Activated naive CD8-positive, alpha-beta T cell treated with anti-CD3 and anti-CD28 coated beads, Interleukin-2, amount 50 U/mL, for 16 hours (primary cell): Measurements from ENCODE around the gene BUB1B.
A peak's percentile ranks its signal among the peaks of the same experiment; 100 is the strongest.
"Not testable (repeated sequence)": the region's sequence is repeated elsewhere in the genome, so short reads cannot be mapped to it uniquely, and the experiment has no call there.

Experiments used
- DNase-seq: peaks from one replicate; pipeline ENCODE4 v3.0.0-alpha.2; 2020; ENCODE audit warnings: low read depth, low spot score

The BUB1B gene, protein sequence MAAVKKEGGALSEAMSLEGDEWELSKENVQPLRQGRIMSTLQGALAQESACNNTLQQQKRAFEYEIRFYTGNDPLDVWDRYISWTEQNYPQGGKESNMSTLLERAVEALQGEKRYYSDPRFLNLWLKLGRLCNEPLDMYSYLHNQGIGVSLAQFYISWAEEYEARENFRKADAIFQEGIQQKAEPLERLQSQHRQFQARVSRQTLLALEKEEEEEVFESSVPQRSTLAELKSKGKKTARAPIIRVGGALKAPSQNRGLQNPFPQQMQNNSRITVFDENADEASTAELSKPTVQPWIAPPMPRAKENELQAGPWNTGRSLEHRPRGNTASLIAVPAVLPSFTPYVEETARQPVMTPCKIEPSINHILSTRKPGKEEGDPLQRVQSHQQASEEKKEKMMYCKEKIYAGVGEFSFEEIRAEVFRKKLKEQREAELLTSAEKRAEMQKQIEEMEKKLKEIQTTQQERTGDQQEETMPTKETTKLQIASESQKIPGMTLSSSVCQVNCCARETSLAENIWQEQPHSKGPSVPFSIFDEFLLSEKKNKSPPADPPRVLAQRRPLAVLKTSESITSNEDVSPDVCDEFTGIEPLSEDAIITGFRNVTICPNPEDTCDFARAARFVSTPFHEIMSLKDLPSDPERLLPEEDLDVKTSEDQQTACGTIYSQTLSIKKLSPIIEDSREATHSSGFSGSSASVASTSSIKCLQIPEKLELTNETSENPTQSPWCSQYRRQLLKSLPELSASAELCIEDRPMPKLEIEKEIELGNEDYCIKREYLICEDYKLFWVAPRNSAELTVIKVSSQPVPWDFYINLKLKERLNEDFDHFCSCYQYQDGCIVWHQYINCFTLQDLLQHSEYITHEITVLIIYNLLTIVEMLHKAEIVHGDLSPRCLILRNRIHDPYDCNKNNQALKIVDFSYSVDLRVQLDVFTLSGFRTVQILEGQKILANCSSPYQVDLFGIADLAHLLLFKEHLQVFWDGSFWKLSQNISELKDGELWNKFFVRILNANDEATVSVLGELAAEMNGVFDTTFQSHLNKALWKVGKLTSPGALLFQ

DNA sequence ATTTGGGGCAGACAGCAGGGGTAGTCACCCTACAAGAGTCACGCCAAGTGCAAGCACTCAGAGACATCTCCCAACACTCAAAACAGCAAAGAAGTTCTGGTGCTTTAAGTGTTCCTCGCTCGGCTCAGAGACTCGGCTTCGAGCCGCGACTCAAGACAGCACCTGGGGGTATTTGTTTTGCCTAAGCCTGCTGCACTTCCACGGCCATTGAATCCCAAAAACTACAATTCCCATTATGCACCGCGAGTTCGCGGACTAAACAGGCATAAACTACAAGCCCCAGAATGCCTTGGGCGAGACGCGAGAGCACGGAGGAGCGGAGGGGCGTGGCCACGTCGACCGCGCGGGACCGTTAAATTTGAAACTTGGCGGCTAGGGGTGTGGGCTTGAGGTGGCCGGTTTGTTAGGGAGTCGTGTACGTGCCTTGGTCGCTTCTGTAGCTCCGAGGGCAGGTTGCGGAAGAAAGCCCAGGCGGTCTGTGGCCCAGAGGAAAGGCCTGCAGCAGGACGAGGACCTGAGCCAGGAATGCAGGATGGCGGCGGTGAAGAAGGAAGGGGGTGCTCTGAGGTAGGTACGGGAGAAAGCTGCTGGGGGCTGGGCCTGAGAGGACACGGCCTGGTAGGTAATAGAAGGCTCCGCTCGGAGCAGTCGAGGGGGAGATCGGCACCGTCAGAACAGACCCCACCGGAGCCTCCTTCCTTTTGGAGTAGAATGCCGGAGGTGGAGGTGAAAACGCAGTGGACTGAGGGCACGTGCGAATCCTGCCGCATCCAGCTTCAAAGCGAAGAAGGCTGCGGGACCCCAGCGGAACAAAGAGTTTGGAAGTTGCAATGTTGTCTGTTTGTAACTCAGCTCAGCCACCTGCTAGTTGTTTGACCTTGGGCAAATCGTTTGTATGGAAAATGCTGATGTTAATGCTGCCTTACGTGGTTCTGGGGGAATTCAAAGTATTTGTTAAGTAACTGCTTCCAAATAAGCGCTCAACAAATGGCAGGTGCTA, at the start of gene BUB1B:
Gene BUB1B (plus strand): TSS at position 381 of the 1,000 bp plus-strand sequence. CDS start 152 bp downstream, at position 533.
- peak; percentile 82 for DNase-seq

DNA sequence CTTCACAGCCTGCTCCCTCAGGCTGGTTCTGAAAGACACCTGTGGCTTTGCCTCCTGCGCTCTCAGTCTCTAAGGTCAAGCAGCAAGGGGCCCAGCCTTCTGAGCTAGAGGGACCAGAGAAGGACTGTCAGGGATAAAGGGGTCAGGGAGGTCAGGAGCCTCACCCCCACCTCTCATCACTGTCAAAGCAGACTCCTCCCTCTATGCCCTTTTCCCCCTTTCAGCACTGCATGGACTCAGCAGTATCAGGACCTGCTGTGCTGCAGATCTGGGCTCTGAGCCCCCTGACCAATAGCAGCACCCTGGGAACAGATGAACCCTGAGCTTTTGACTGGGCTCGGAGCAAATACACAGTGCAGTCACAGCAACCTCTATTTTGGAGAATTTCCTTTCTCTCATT, 49.0 kb upstream of the BUB1B start:
- DNase-seq: no peak

DNA sequence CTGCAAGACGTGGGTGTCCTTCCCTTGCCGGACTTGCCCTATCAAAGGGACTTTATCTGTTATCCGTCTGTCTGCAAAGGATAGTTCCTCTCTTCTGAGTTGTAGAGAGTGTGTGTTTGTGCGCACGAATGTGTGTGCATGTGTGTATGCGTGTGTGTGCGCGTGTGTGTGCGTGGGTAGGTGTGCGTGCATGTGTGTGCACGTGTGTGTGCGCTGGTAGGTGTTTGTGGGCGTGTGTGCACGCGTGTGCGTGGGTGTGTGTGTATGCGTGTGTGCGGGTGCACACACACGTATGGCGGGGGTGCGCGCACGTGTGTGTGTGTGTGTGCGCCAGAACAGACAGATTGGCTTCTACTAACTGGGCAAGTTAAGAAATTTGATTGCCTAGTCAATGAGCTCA, 48.1 kb upstream of the BUB1B start:
- DNase-seq: no peak

DNA sequence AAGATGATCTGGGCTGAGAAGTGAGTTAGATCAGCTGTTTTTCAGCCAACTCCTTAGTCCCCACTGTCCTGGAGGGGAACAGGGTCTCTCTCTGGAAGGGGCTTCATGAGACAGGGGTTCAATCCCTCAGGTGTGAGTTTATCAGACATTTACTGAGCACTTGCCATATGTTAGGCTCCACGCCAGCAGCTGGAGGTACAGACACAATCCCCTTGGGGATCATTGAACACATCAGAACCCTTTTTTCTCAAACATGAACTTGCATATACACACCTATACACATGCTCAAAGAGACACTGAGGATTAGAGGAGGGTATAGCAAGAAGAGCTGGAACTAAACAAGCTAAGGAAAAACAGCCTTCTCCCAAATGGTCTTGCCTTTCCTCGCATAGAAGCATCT, 46.7 kb upstream of the BUB1B start:
- no peak for DNase-seq

DNA sequence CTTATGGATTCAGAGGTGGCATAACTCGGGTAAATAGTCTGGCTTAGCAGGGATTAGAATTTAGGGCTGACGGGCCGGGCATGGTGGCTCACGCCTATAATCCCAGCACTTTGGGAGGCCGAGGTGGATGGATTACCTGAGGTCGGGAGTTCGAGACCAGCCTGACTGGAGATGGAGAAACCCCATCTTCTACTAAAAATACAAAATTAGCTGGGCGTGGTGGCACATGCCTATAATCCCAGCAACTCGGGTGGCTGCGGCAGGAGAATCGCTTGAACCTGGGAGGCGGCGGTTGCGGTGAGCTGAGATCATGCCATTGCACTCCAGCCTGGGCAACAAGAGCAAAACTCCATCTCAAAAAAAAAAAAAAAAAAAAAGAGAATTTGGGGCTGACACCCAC, 45.8 kb upstream of the BUB1B start:
- not testable (repeated sequence) for DNase-seq

DNA sequence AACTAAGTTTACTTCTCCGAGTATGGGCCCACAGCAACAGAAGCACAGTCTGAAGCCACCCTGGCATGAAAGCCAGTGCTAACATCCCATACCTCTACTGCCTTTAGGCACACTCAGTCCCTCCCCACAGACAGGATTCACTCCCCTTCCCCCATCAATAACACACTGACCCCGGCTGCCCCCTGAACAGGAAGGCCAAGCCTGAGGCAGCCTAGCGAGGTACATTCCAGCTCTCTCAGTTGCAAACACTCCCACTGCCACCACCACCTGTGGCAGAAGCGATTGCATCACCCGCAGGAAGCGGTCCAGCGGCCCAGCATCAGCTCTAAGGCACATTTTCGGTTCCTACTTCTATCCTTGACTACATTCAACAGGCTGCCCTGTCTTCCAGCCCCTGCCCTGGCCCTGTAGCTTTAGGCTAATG, 45.2 kb upstream of the BUB1B start:
- DNase-seq: no peak

DNA sequence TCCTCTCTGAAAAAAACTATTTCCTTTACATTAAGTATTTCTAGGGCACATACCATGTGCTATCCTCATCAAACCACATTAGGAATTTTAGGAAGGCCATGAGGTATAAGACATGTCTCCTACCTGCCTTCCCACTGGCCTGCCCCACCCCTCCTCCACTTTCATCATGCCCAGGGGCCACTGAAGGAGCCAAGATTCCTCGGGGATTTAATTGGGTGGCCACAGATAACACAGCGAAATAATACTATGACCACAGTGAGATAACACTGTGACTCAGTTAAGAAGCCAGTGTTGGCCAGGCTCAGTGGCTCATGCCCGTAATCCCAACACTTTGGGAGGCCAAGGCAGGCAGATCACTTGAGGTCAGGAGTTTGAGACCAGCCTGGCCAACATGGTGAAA, 42.4 kb upstream of the BUB1B start:
- DNase-seq: no peak

DNA sequence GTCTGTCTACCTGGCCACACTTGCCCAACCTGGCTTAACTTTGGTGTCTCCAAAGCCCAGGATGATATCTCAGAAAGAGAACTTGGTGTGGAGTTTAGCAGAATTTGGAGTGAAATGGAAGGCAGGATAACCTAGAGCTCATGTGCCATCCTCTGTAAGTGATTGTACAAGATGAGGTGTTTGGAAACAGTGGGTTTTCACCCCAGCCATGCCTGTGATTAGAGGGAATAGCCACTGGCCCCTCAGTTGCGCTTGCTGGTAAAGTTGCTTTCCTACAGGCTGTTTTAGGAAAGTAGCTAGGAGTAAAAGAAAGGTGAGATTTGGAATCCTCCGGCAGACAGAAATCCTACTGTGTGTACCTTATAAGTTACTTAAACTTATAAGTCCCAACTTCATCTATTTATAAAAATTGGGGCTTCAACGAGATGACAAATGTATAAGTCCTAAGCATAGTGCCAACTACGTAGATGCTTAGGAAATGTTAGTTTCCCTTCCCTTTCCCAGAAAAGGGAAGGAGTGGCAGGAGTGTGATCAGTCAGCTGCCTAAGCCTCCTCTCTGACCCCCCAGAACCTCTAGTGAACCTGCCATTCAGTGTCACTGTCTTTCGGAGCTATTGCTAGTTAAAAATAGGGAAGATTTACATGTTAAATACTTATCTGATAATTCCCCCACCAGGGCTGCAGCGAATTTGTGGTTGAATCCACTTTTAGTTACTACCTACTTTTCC, 38.8 kb upstream of the BUB1B start:
- no peak for DNase-seq

DNA sequence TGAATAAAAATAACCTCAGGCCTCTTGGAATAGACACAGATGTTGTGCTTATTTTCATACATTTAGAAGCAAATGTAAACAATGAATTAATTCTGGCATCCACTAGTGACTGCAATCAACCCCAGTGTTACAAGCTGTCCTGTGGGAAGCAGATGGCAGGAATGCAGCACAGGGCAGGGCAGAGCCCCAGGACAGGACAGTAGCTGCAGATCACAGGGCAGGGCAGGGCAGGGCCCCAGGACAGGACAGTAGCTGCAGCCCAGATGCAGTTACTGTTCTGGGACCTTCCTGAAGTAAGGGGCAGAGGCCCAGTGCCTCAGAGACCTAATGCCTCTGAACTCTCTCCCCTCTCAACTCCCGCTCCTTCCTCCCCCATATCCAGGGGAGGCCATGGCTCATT, 37.9 kb upstream of the BUB1B start:
- DNase-seq: not testable (repeated sequence)

DNA sequence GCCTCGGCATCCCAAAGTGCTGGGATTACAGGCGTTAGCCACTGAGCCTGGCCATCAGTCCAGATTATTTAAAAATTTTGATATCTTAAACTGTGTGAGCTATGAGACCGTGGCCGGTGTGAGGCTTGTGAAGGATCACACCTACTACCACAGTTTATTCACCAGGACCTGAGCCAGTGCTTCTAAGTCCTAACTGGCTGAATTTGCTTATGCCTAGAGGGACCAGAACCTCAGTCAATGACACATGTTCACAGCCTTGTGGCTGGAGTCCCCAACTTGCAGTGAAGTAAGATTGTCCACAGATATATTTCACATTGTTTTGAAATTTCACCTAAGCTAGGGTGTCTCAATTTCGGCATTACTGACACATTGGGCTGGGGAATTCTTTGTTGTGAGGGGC, 37.0 kb upstream of the BUB1B start:
- DNase-seq: not testable (repeated sequence)

DNA sequence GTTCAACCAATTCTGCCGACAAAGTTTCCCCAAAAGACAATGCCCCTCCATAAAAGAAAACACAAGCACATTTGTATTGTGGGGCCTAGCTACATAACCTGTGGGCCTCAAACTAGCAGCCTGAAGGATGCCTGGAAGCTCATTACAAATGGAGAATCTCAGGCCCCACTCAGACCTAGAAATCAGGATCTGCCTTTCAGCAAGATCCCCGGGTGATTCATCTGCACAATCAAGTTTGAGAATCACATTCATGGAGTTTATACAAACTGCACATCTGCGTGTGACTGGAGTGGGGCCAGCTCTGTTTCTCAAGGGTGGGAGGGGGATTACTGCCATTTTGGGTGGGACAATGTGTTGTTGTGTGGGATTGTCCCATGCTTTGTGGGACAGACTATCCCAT, 36.5 kb upstream of the BUB1B start:
- not testable (repeated sequence) for DNase-seq

DNA sequence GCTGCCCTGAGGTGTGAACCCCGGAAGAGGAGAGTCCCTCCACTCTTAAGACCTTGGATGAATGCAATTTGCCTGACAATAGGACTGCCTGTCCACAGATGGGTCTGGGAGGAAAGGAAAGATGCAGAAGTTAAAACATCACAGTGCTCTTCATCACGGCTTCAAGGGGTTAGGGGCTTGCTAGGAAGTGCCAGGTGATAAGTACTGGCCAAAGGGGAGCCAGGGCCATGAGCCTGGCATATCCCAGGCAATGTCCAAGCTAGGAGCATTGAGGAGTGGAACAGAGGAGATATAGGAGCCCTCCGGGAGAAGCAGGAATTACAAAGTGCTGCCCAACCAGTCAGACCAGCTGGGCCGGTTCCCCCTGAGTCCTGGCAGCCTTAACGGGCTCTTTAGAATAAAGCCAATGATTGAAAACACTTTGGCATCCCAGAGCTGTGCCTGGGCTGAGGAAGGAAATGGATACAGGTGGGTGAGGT, 36.0 kb upstream of the BUB1B start:
- not testable (repeated sequence) for DNase-seq

DNA sequence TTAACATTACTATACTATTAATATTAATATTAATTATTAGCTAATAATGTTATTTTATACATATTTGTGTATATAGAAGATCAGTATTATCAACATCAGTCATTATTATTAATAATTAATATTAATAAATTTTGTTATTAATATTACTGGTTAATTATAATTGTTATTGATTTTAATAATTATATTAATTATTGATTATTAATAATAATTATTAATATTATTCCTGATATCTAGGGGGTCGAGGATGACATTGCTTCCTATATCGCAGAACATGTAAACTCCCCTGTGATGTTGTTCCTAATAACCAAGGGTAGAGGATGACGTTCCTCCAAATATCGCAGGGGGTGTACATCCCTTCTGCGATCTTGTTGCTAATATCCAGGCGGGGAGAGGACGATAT, 34.9 kb upstream of the BUB1B start:
- no peak for DNase-seq

DNA sequence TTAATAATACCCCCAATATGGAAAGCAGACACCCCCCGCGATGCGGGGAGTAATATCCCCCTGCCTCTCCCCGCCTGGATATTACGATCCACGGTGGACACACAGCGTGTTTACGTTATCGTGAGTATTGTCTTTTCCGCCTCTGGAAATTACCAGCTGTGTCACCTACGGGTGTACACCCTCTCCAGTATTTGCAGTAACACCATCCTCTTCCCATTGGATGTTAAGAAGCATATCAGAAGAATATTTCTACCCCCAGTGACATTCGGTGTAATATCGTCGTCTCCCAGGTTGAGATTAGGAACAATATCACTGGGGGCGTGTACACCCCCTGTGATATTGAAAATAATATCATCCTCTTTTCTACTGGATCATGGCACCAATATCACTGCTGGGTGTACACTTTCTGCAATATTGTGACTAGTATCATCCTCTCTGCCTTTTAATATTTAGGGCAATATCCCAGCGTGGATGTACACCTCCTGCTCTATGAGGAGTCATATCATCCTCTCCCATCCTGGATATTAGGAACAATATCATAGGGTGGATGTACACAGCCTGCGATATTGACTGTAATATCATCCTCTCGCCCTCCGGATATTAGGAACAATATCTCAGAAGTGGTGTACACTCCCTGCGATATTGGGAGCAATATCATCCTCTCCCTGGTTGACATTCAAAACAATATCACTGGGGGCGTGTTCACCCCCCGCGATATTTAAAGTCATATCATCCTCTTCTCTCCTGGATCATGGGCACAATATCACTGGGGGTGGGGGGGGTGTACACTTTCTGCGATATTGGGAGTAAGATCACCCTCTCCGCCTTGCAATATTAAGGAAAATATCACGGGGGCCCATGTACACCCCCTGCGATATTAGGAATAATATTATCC, 31.9 kb upstream of the BUB1B start:
- DNase-seq: no peak

DNA sequence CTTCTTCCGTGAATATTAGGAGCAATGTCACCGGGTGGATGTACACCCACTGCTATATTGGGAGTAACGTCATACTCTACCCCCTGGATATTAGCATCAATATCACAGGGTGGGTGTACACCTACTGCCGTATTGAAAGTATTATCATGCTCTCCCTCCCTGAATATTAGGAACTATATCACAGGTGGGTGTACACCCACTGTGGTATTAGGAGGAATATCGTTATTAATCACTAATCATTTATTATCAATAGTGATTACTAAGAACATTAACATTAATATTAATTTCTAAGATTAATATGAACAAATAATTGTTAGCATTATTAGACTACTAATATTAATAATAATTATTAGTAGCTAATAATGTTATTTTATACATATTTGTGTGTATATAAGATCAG, 30.8 kb upstream of the BUB1B start:
- no peak for DNase-seq

DNA sequence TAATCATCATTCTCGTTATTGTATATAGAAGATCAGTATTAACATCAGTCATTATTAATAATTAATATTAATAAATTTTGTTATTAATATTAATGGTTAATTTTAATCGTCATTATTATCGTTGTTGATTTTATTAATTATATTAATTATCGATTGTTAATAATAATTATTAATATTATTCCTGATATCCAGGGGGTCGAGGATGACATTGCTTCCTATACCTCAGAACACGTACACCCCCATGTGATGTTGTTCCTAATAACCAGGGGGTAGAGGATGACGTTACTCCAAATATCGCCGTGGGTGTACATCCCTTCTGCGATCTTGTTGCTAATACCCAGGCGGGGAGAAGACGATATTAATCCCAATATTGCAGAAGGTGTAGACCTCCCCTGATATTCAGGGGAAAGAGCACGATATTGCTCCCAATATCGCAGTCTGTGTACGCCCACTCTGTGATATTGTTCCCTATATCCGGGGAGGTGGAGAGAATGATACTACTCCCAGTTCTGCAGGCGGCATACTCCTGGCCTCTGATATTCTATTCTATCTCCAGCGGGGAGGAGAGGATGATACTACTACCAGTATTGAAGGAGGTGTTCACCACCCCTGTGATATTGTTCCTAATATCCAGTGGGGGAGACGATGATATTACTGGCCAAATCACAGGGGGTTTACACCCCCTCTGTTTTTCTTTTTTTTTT, 29.9 kb upstream of the BUB1B start:
- DNase-seq: no peak

DNA sequence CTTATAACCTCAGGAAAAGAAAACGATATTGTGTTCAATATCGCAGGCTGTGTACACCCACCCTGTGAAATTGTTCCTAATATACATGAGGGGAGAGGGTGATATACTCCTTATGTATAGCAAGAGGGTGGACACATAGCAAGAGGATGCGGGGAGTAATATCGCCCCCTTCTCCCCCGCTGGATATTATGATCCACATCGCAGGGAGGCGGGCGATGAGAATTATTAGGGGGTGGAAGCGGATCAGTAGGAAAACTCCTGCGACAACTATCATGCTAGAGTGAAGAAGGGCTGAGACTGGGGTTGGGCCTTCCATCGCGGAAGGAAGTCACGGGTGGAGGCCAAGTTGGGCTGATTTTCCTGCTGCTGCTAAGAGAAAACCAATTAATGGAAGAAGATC, 27.3 kb upstream of the BUB1B start:
- no peak for DNase-seq

DNA sequence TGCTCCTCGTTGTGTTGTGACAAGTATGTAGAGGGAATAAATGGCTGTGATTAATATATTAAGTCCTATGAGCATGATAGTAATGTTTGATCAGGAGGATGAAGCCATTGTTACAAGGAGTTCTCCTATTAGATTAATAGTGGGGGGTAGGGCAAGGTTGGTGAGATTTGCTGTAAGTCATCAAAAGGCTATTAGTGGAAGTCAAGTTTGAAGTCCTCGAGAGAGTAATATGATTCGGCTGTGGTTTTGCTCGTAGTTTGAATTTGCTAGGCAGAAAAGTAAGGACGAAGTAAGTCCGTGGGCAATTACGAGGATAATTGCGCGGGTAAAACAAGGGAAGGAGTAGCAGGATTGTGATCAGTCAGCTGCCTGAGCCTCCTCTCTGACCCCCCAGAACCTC, 26.0 kb upstream of the BUB1B start:
- DNase-seq: no peak
